ENCODE data around the gene LRRC74B. TPM values are rescaled to one million over a fixed set of nuclear protein-coding genes. Genes with fewer than 3 reads are reported as not detected.

LRRC74B gene
- total and polyA plus RNA-seq, 2 of the 4 experiments (the other 2 are of a cell fraction), result not detected

- Histone ChIP-seq H4K5ac (ENCODE audit: low read depth, low read length) (no peak overlapping the region), H4K8ac (ENCODE audit: low read depth in 2 of 2, low read length in 2 of 2) (no peak overlapping the region), H2AFZ (replicated peaks; ENCODE audit: low read length, poor library complexity) (no peak overlapping the region), H4K20me1 (ENCODE audit: insufficient read depth, low read length) (no peaks in the 10 kb centered on the region), H3K56ac (ENCODE audit: extremely low read depth, insufficient read depth, low read length) (no peak overlapping the region), H3K4ac (ENCODE audit: low read depth, low read length) (no peak overlapping the region), H4K91ac (ENCODE audit: insufficient read depth, low read depth, low read length) (no peak overlapping the region), H2BK15ac (ENCODE audit: low read depth, low read length) (no peak overlapping the region), H3K18ac (ENCODE audit: low read depth, low read length) (no peak overlapping the region), H3K36me3 (ENCODE audit: control insufficient read depth, insufficient read depth, low read length) (no peaks in the 10 kb centered on the region), H2BK120ac (ENCODE audit: low read depth, low read length) (no peak overlapping the region), H3K4me3 (ENCODE audit: insufficient read depth, low read depth, low read length) (no peak overlapping the region), H3K9me3 (ENCODE audit: control insufficient read depth, insufficient read depth, low read length) (no peaks in the 10 kb centered on the region), H3K23ac (ENCODE audit: low read depth, low read length) (no peak overlapping the region), H3K27ac (ENCODE audit: insufficient read depth, low read length) (no peak overlapping the region), H3K4me1 (ENCODE audit: control insufficient read depth, insufficient read depth, low read length) (no peaks in the 10 kb centered on the region), H3K27me3 (ENCODE audit: control insufficient read depth, insufficient read depth, low read length) (peaks cover 18% of the 10 kb centered on the region), H3K79me1 (ENCODE audit: low read depth in 1 of 2, low read length in 2 of 2) (no peaks in the 10 kb centered on the region), H2AK9ac (replicated peaks; ENCODE audit: low read depth, low read length, poor library complexity) (no peak overlapping the region), H2AK5ac (ENCODE audit: low read depth, low read length) (no peak overlapping the region), H3K14ac (replicated peaks; ENCODE audit: low read depth, low read length) (no peak overlapping the region), H2BK20ac (ENCODE audit: low read depth, low read length) (no peak overlapping the region), H3K9ac (ENCODE audit: low read depth, low read length) (no peak overlapping the region), H3K4me2 (ENCODE audit: low read depth, low read length) (no peak overlapping the region), H2BK5ac (ENCODE audit: low read depth, low read length, poor library complexity, severe bottlenecking) (no peak overlapping the region), H3K9me1 (ENCODE audit: insufficient read depth, low read length) (no peaks in the 10 kb centered on the region)
- ATAC-seq (ENCODE audit: low read depth), result no peak
- ChIA-PET CTCF (interaction anchor here (0.5 kb wide), 1 partner anchor 31 kb away, joined by 7 read pairs; no protein-coding TSS in a partner anchor), POLR2A (ENCODE audit: unreplicated experiment) (no interaction called here)
- WGBS, 2 experiments (ENCODE audit: extremely low coverage in 2 of 2, insufficient read length in 1 of 2), result 56% methylated on average over 9 of the region's 13 CpGs; no CpG with 5 or more reads in 1 of the 2 experiments
- dilution Hi-C loops (cut with HindIII; ENCODE audit: low sequenced_read_pairs, unreplicated experiment), result no loop called here
- intact Hi-C loops (cut with micrococcal nuclease), result no loop called here
- no peak for DNase-seq
- in situ Hi-C loops (cut with MboI; ENCODE audit: low sequenced_read_pairs), result no loop called here
- TF ChIP-seq BHLHE40 (IDR thresholded peaks at IDR 0.05; ENCODE audit: low read depth, low read length) (no peak), MAFK (IDR thresholded peaks at IDR 0.05; ENCODE audit: low read depth, low read length) (no peak), CTCF (conservative IDR thresholded peaks at IDR 0.05; ENCODE audit: low read depth, low read length) (no peak), POLR2A (IDR thresholded peaks at IDR 0.05; ENCODE audit: low read depth, low read length) (no peak), MAZ (IDR thresholded peaks at IDR 0.05; ENCODE audit: borderline replicate concordance, low read depth, low read length) (no peak), FOS (IDR thresholded peaks at IDR 0.05; ENCODE audit: low read depth, low read length) (no peak), RAD21 (IDR thresholded peaks at IDR 0.05; ENCODE audit: low read length) (no peak), CHD1 (IDR thresholded peaks at IDR 0.05; ENCODE audit: low read depth, low read length) (no peak), CEBPB (IDR thresholded peaks at IDR 0.05; ENCODE audit: low read depth, low read length) (no peak)
- BruUV-seq (replicated peaks), result no TSS peak
These were observed 19.4 kb downstream of the LRRC74B start for GRCh38 chr22:21064917-21065864.

Data from IMR-90 (cell line).